ENCODE data around the gene PLD1. TPM values are rescaled to one million over a fixed set of nuclear protein-coding genes. Genes with fewer than 3 reads are reported as not detected.

Gene PLD1
- total and polyA plus RNA-seq, 9 donors = 24.6 to 125 (median 52.1) TPM

DNA sequence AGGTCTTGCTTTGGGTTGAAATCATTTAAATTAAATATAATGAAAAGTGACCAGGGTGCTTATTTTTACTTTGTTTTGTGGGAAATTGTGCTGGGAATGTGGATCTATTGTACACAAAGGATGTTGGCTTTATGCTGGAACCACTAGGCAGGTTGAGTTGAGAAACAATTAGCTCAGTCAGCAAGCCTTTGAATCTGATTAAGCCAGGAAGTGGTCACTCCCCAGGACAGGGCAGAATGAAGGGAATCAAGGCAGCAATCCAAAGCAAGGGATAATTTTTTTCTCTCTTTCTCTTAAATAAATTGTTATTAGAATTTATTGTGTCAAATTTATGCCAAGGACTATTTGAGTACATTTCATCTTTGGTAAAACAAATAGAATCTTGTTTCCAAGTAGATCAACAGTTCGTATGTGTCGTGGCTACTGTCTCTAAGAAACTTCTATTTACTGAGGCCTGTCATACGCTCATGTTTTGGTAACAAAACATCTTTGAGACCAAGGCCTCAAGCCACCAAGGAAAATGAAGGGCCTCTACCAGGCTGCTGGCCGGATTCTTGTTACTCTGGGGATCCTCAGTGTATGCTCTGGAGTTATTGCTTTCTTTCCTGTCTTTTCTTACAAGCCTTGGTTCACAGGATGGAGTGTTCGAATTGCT is 32.7 kb upstream of the PLD1 start, which contains the start of gene TMEM212:
TSS of gene TMEM212 (plus strand) at position 486 of the 655 bp plus-strand sequence. CDS start at position 521, 35 bp downstream.
- Histone ChIP-seq H3K36me3 (no peaks in the 10 kb centered on the region), H3K9me3 (no peaks in the 10 kb centered on the region), H3K27ac (peak within 1 kb of the TSS in 1 of 2 donors; percentile 37), H3K4me1 (ENCODE audit: insufficient read depth) (peaks cover 12% of the 10 kb centered on the region), H3K27me3 (no peaks in the 10 kb centered on the region), H3K4me3 (no peak within 1 kb of the TSS)
- 28 to 41% (median 34%) methylated on average over 5 of the region's 5 CpGs for WGBS, 3 donors
- DNase-seq = no peak
- TF ChIP-seq POLR2A (IDR thresholded peaks at IDR 0.05) = no peak
- no peak for TF ChIP-seq EP300 (IDR thresholded peaks at IDR 0.05)
- TF ChIP-seq, protein P1, sequence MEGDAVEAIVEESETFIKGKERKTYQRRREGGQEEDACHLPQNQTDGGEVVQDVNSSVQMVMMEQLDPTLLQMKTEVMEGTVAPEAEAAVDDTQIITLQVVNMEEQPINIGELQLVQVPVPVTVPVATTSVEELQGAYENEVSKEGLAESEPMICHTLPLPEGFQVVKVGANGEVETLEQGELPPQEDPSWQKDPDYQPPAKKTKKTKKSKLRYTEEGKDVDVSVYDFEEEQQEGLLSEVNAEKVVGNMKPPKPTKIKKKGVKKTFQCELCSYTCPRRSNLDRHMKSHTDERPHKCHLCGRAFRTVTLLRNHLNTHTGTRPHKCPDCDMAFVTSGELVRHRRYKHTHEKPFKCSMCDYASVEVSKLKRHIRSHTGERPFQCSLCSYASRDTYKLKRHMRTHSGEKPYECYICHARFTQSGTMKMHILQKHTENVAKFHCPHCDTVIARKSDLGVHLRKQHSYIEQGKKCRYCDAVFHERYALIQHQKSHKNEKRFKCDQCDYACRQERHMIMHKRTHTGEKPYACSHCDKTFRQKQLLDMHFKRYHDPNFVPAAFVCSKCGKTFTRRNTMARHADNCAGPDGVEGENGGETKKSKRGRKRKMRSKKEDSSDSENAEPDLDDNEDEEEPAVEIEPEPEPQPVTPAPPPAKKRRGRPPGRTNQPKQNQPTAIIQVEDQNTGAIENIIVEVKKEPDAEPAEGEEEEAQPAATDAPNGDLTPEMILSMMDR (IDR thresholded peaks at IDR 0.05) = no peak
- intact Hi-C loops (cut with DNase I) = loop anchor here in 2 of 4 donors (10.0 kb wide), 1 partner anchor 192 kb away; the partner anchor contains the start of gene FNDC3B (in 2 of the 2)

DNA sequence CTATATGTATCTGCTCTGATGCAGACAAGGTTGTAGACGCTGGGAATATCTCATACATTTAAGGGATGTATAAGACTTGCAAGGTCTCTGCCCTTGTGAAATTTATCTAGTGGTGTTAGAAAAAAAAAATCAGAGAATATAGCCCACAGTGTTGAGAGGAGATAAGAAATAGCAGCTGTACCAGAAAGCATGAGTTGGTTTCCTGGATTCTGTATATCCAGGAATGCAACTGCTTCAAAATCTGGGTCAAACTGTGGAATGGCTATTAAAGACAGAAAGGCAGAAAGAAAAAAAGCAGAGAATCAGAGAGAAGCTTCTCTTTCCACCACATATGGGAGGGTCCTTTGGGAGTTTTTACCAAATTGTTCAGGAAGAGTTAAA is 31.3 kb upstream of the PLD1 start:
- WGBS, 3 donors = 18 to 29% (median 26%) methylated on average over 1 of the region's 1 CpG

DNA sequence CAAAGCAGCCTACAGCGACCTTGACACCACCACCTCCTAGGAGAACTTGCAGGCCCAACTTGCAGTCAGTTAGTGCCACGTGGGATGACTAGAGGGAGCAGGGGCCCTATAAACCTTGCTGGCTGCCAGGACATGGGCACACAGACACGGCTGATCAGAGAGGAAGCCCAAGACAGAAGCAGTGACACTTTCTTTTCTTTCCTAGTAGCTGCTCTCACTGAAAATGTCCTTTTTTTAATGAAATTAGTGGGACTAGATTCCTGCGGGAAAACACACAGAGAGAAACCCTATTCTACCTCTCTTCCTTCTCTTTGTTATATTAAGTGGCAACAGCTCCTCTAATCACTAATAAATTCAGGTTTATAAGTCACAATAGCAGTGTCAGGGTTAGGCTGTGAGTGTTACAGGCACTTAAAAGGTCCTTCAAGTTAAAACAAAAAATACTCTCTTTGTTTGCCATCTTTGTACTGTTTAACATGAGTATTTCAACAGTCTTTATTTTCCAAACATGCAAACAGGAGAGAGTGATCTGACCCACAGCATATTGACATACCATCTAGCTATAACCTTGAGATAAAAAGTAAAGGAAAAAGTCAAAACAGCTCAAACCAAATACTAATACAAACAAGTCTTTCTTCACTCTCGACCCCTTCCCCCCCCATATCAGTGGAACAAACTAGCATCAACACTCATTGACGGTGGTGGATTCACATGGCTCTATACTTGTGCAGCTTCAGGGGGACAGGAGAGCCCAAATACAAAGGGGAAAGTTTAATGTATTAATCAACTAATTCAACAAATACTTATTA is 30.7 kb upstream of the PLD1 start:
- no peak overlapping the region for H3K4me3 ChIP-seq
- H3K27ac ChIP-seq = peak overlapping the region in 1 of 2 donors; percentile 61
- no peaks in the 10 kb centered on the region for H3K36me3 ChIP-seq
- H3K27me3 ChIP-seq = no peaks in the 10 kb centered on the region
- DNase-seq = peak; percentile 49 to 71 (median 59)
- TF ChIP-seq EP300 (IDR thresholded peaks at IDR 0.05) (no peak), POLR2A (IDR thresholded peaks at IDR 0.05) (no peak)
- TF ChIP-seq, protein P1 (IDR thresholded peaks at IDR 0.05) = no peak
- 19 to 40% (median 24%) methylated on average over 6 of the region's 6 CpGs for WGBS, 3 donors
- no peaks in the 10 kb centered on the region for H3K9me3 ChIP-seq
- intact Hi-C loops (cut with DNase I) = loop anchor here in 2 of 4 donors (10.0 kb wide), 1 partner anchor 194 kb away; the partner anchor contains the start of gene FNDC3B (in 2 of the 2)
- peaks cover 12% of the 10 kb centered on the region for H3K4me1 ChIP-seq (ENCODE audit: insufficient read depth)

More for the DNA sequence above, 31.3 kb upstream of the PLD1 start:
- Histone ChIP-seq H3K27ac (peak overlapping the region in 1 of 2 donors; percentile 61), H3K27me3 (no peaks in the 10 kb centered on the region), H3K4me1 (ENCODE audit: insufficient read depth) (peaks cover 12% of the 10 kb centered on the region), H3K4me3 (no peak overlapping the region), H3K9me3 (no peaks in the 10 kb centered on the region), H3K36me3 (no peaks in the 10 kb centered on the region)
- no peak for DNase-seq
- TF ChIP-seq, protein P1 (IDR thresholded peaks at IDR 0.05) = no peak
- TF ChIP-seq POLR2A (IDR thresholded peaks at IDR 0.05) (no peak), EP300 (IDR thresholded peaks at IDR 0.05) (no peak)
- intact Hi-C loops (cut with DNase I) = loop anchor here in 2 of 4 donors (10.0 kb wide), 1 partner anchor 193 kb away; the partner anchor contains the start of gene FNDC3B (in 2 of the 2)

DNA sequence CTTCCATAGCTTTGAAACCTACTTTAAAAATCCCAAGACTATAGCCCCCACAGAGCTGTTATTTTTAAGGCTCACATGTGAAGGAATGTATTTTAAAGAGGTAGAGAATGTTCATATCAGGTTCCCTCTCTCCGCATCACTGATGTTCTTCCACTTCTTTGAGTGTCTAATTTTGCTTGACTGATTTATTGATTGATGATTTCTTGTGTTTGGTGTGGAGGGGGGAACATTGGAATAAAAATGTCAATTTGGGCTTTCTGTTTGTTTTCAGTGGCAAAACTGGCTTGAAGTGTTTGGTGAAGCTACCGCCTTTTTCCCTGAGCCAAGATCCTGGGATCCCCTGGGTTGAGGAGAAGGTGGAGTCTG is 30.1 kb upstream of the PLD1 start:
- 59 to 69% (median 64%) methylated on average over 2 of the region's 2 CpGs for WGBS, 3 donors
- no peaks in the 10 kb centered on the region for H3K9me3 ChIP-seq
- no peak for DNase-seq
- H3K27me3 ChIP-seq = no peaks in the 10 kb centered on the region
- H3K4me3 ChIP-seq = no peak overlapping the region
- H3K27ac ChIP-seq = peak overlapping the region in 1 of 2 donors; percentile 61
- H3K36me3 ChIP-seq = no peaks in the 10 kb centered on the region
- H3K4me1 ChIP-seq (ENCODE audit: insufficient read depth) = peaks cover 12% of the 10 kb centered on the region
- TF ChIP-seq, protein P1 (IDR thresholded peaks at IDR 0.05) = no peak
- TF ChIP-seq EP300 (IDR thresholded peaks at IDR 0.05) (no peak), POLR2A (IDR thresholded peaks at IDR 0.05) (no peak)
- intact Hi-C loops (cut with DNase I) = loop anchor here in 2 of 4 donors (10.0 kb wide), 1 partner anchor 194 kb away; the partner anchor contains the start of gene FNDC3B (in 2 of the 2)
